GM12801 (cell line): ENCODE data around the gene CLIC1.

Experiments
- CTCF ChIP-seq: IDR thresholded peaks from one replicate; pipeline ENCODE4 v1.5.1; 2011; ENCODE audit warnings: control low read depth; ENCODE audit not compliant: insufficient read length; ENCODE audit errors: extremely low read depth

CLIC1 gene

GRCh38 chr6:31775633-31776484 is 39.5 kb upstream of the CLIC1 start:
- no peak for TF ChIP-seq CTCF

GRCh38 chr6:31775184-31775583 is 38.9 kb upstream of the CLIC1 start:
- TF ChIP-seq CTCF = no peak

GRCh38 chr6:31771992-31772358 is 35.6 kb upstream of the CLIC1 start:
- no peak for TF ChIP-seq CTCF

GRCh38 chr6:31770860-31771259 is 34.5 kb upstream of the CLIC1 start:
- TF ChIP-seq CTCF = no peak

GRCh38 chr6:31769684-31770371 is 33.5 kb upstream of the CLIC1 start:
- TF ChIP-seq CTCF = no peak

- TF ChIP-seq CTCF = no peak
Measured at GRCh38 chr6:31768363-31769257, 32.3 kb upstream of the CLIC1 start.

- no peak for TF ChIP-seq CTCF
Measured at GRCh38 chr6:31767096-31767645, 30.8 kb upstream of the CLIC1 start.
